Measurements from ENCODE around the gene ROBO1.

GRCh38 chr3:79670178-79670577 lies 97.6 kb downstream of the ROBO1 start:
- TF ChIP-seq CTCF (IDR thresholded peaks at IDR 0.05): no peak
- no peak for TF ChIP-seq POLR2A (IDR thresholded peaks at IDR 0.05)

Data from thyroid gland (tissue), 4 donors.